Tibial nerve (tissue), 3 donors: ENCODE results near the gene SEC23A.

Source experiments
- CTCF ChIP-seq, 5 experiments: fragments of 200-600 bp in 3 of 5; fragments of 450-650 bp in 2 of 5; sonication (generic) in 3 of 5; IDR thresholded peaks; one replicate each; pipeline ENCODE4 v1.5.1; 2016 to 2019; ENCODE audit warnings: antibody characterized with exemption in 5 of 5, mild to moderate bottlenecking in 3 of 5, moderate library complexity in 2 of 5
- POLR2A ChIP-seq, 2 donors: fragments of 450-650 bp; IDR thresholded peaks; one replicate each; pipeline ENCODE4 v1.6.1; 2017; ENCODE audit warnings: antibody characterized with exemption in 2 of 2, mild to moderate bottlenecking in 2 of 2, moderate library complexity in 2 of 2

GRCh38 chr14:39028620-39029019 lies 74.4 kb downstream of the SEC23A start:
- TF ChIP-seq CTCF (IDR thresholded peaks at IDR 0.05) (no peak), POLR2A (IDR thresholded peaks at IDR 0.05) (no peak)
